ENCODE measurements around the gene CHAC1. TPM values are rescaled to one million over a fixed set of nuclear protein-coding genes. Genes with fewer than 3 reads are reported as not detected.
"Not testable (repeated sequence)": the region's sequence is repeated elsewhere in the genome, so short reads cannot be mapped to it uniquely, and the experiment has no call there.

CHAC1 gene
- total and polyA plus RNA-seq, 3 donors from 2014 or later: 1.8 to 5.9 (median 2.5) TPM

DNA sequence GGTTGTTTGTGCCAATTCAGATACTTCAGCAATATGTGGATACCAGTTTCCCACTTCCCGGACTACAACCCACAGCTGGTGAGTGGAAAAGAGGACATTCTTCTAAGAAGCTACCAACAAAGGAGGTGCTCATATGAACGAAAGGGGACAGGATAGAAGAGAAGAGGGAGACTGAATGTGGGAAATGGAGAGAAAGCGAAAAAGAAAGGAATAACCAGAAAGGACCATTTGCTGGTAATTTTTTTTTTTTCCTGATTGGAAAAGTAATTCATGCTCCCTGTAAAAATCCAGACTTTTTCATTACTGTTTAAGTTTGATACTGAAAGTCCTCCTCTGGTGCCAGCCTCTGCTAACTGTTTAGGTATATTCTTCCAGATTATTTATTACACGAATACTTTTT lies 1.5 kb upstream of the CHAC1 start:
- no peaks in the 10 kb centered on the region for H3K9me3 ChIP-seq
- no peak for DNase-seq
- 82 to 85% methylated on average over 4 of the region's 4 CpGs for WGBS, 2 donors
- intact Hi-C loops (cut with DNase I; ENCODE audit: low total_unique reads): no loop called here
- H3K4me1 ChIP-seq: peaks cover 8% of the 10 kb centered on the region
- no peak for TF ChIP-seq POLR2A (IDR thresholded peaks at IDR 0.05)
- TF ChIP-seq, protein P1, sequence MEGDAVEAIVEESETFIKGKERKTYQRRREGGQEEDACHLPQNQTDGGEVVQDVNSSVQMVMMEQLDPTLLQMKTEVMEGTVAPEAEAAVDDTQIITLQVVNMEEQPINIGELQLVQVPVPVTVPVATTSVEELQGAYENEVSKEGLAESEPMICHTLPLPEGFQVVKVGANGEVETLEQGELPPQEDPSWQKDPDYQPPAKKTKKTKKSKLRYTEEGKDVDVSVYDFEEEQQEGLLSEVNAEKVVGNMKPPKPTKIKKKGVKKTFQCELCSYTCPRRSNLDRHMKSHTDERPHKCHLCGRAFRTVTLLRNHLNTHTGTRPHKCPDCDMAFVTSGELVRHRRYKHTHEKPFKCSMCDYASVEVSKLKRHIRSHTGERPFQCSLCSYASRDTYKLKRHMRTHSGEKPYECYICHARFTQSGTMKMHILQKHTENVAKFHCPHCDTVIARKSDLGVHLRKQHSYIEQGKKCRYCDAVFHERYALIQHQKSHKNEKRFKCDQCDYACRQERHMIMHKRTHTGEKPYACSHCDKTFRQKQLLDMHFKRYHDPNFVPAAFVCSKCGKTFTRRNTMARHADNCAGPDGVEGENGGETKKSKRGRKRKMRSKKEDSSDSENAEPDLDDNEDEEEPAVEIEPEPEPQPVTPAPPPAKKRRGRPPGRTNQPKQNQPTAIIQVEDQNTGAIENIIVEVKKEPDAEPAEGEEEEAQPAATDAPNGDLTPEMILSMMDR (IDR thresholded peaks at IDR 0.05): no peak
- no peak overlapping the region for H3K27ac ChIP-seq
- H3K27me3 ChIP-seq: no peaks in the 10 kb centered on the region
- no peaks in the 10 kb centered on the region for H3K36me3 ChIP-seq (ENCODE audit: low read depth, missing control alignments)
- no peak overlapping the region for H3K4me3 ChIP-seq

DNA sequence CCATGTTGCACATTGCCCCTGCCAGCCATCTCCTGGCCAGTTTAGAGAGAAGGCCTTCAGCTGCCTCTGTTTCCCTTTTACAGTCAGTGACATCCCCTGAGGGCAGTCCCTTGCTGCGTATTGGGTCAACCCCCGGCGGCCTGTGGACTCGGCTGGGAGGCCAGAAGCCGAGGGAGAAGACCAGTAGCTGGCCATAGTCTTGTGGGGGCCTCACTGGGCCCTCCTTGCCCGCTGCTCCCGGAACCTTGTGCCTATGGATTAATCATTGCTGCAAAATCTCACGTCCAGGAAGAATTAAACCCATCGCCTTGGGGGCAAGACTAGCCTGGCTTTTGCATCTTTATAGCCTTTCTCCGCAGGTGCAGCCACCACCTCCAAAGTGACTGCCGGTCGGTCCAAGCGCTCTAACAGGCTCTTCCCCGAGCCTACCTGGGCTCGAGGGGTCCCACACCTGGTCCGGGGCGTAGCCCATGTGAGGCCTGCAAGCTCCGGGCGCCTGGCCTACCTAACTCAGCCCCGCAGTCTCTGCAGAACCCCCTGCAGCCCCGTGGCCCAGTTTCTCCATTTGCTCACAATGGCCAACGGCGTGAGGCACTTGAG lies 870 bp upstream of the CHAC1 start:
- TF ChIP-seq, protein P1 (IDR thresholded peaks at IDR 0.05): no peak
- no peak for TF ChIP-seq POLR2A (IDR thresholded peaks at IDR 0.05)
- peaks cover 8% of the 10 kb centered on the region for H3K4me1 ChIP-seq
- H3K4me3 ChIP-seq: peak overlapping the region; percentile 52 to 67
- no peak overlapping the region for H3K27ac ChIP-seq
- no peaks in the 10 kb centered on the region for H3K9me3 ChIP-seq
- WGBS, 2 donors: 47 to 58% methylated on average over 17 to 23 of the region's 23 CpGs
- no peaks in the 10 kb centered on the region for H3K27me3 ChIP-seq
- no peak for DNase-seq
- intact Hi-C loops (cut with DNase I; ENCODE audit: low total_unique reads): no loop called here
- H3K36me3 ChIP-seq (ENCODE audit: low read depth, missing control alignments): no peaks in the 10 kb centered on the region

DNA sequence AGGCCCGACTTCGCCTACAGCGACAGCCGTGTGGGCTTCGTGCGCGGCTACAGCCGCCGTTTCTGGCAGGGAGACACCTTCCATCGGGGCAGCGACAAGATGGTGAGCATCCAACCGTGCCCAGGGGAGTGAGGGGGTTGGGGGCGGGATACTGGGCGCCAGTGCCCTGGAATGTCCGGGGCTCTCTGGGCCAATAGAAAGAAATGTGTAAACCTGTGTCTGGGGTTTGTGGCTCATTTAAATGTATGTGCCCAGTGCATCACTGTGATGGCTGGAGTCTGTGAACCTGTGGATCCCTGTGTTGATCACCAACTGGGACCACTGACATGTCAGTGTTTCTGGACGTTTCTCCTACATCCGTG lies 423 bp downstream of the CHAC1 start:
- TF ChIP-seq, protein P1 (IDR thresholded peaks at IDR 0.05): no peak
- TF ChIP-seq POLR2A (IDR thresholded peaks at IDR 0.05): no peak
- Histone ChIP-seq H3K27ac (no peak overlapping the region), H3K9me3 (no peaks in the 10 kb centered on the region), H3K4me1 (peaks cover 8% of the 10 kb centered on the region), H3K36me3 (ENCODE audit: low read depth, missing control alignments) (no peaks in the 10 kb centered on the region), H3K27me3 (no peaks in the 10 kb centered on the region), H3K4me3 (peak overlapping the region; percentile 52 to 67)
- no peak for DNase-seq
- WGBS, 2 donors: 6 to 7% methylated on average over 11 to 17 of the region's 17 CpGs
- intact Hi-C loops (cut with DNase I; ENCODE audit: low total_unique reads): no loop called here

DNA sequence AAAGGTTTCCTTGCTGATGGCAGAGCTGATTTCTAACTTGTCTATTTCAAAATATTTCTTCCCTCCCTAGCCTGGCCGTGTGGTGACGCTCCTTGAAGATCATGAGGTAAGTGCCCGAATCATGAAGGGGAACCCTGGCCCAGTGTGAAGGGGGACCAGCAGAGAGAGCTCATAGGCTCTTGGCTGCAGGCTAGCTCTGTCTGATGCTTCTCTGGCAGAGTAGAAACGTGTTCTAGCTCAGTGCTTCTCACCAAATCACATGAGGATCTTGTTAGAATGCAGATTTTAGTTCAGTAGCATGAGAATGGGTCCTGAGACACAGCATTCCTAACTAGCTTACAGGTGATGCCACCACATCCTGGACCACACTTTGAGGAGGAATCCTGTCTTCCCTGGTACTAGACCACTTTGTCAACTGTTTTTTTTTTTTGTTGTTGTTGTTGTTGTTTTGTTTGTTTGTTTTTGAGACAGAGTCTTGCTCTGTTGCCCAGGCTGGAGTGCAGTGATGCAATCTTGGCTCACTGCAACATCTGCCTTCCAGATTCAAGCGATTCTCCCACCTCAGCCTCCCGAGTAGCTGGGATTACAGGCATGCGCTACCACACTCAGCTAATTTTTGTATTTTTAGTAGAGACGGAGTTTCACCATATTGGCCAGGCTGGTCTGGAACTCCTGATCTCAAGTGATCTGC lies 1.0 kb downstream of the CHAC1 start:
- intact Hi-C loops (cut with DNase I; ENCODE audit: low total_unique reads); H3K27me3 ChIP-seq; H3K36me3 ChIP-seq (ENCODE audit: low read depth, missing control alignments); H3K4me3 ChIP-seq; H3K27ac ChIP-seq; H3K9me3 ChIP-seq; H3K4me1 ChIP-seq; DNase-seq: not testable (repeated sequence)
- WGBS, 2 donors: 66 to 77% methylated on average over 8 of the region's 8 CpGs

DNA sequence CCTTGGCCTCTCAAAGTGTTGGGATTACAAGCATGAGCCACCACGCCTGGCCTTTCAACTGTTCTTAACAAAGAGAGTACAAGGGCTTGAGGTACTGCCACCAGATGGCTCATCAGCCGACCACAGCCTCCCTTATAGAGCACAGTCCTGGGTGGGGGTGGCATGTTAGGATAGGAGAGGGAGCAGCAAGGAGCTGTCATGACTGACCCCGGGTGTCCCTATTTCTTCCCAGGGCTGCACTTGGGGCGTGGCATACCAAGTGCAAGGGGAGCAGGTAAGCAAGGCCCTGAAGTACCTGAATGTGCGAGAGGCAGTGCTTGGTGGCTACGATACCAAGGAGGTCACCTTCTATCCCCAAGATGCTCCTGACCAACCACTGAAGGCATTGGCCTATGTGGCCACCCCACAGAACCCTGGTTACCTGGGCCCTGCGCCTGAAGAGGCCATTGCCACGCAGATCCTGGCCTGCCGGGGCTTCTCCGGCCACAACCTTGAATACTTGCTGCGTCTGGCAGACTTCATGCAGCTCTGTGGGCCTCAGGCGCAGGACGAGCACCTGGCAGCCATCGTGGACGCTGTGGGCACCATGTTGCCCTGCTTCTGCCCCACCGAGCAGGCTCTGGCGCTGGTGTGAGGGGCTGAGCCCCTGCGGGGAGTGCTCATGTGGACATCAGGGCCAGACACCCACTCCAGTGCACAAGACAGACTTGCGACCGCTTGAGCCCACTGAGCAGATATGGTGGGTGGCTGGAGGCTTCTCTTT lies 2.1 kb downstream of the CHAC1 start:
- no peak for DNase-seq
- H3K27ac ChIP-seq: no peak overlapping the region
- H3K27me3 ChIP-seq: no peaks in the 10 kb centered on the region
- peaks cover 8% of the 10 kb centered on the region for H3K4me1 ChIP-seq
- WGBS, 2 donors: 83 to 91% methylated on average over 8 to 19 of the region's 20 CpGs
- no peak overlapping the region for H3K4me3 ChIP-seq
- no peaks in the 10 kb centered on the region for H3K36me3 ChIP-seq (ENCODE audit: low read depth, missing control alignments)
- intact Hi-C loops (cut with DNase I; ENCODE audit: low total_unique reads): no loop called here
- no peak for TF ChIP-seq POLR2A (IDR thresholded peaks at IDR 0.05)
- H3K9me3 ChIP-seq: no peaks in the 10 kb centered on the region

Data from testis (tissue), 3 donors.